Vagina (tissue), 2 donors: ENCODE data around the gene MMRN1. TPM values are rescaled to one million over a fixed set of nuclear protein-coding genes. Genes with fewer than 3 reads are reported as not detected.

Experiments
- DNase-seq, 2 donors: peaks; one replicate each; pipeline ENCODE4 v3.0.0-alpha.2; 2017; ENCODE audit errors: extremely low spot score in 2 of 2
- H3K27ac ChIP-seq: fragments of 200-600 bp; sonication (generic); one replicate; pipeline ENCODE4 v1.5.1; 2019
- H3K27me3 ChIP-seq: fragments of 200-600 bp; sonication (generic); one replicate; pipeline ENCODE4 v1.5.1; 2019
- H3K36me3 ChIP-seq, 2 donors: fragments of 200-600 bp; sonication (generic); one replicate each; pipeline ENCODE4 v1.5.1; 2017 to 2019
- H3K4me1 ChIP-seq: fragments of 200-600 bp; sonication (generic); one replicate; pipeline ENCODE4 v1.5.1; 2019
- H3K4me3 ChIP-seq, 2 donors: fragments of 200-600 bp; sonication (generic); 1 replicate in 1 of 2; 2 replicates in 1 of 2; pipeline ENCODE4 v1.5.1; 2016 to 2019
- H3K9me3 ChIP-seq: fragments of 200-600 bp; sonication (generic); one replicate; pipeline ENCODE4 v1.5.1; 2019
- POLR2A ChIP-seq, 2 donors: fragments of 450-650 bp; IDR thresholded peaks; one replicate each; pipeline ENCODE4 v1.6.1; 2017; ENCODE audit warnings: antibody characterized with exemption in 2 of 2, mild to moderate bottlenecking in 2 of 2, moderate library complexity in 2 of 2
- POLR2AphosphoS5 ChIP-seq, 2 donors: sonication (generic); formaldehyde crosslinking; IDR thresholded peaks; one replicate each; pipeline ENCODE4 v1.9.0; 2017; ENCODE audit warnings: antibody characterized with exemption in 2 of 2, mild to moderate bottlenecking in 2 of 2, low read depth in 1 of 2; ENCODE audit not compliant: insufficient read depth in 1 of 2
- intact Hi-C: fragments of 100-400 bp; cut with DNase I; formaldehyde crosslinking; loops from one replicate; pipeline ENCODE4 v1.15.1; 2023
- total RNA-seq: library from RNA; depleted of rRNA; stranded (reverse); fragments of >200 nt; gene quantifications from one replicate; pipeline ENCODE4 v1.2.3, GENCODE V29; 2016
- TF ChIP-seq, protein P1 (sequence below), 3 experiments: fragments of 450-650 bp in 2 of 3; fragments of 200-600 bp in 1 of 3; sonication (generic) in 1 of 3; IDR thresholded peaks; one replicate each; pipeline ENCODE4 v1.5.1; 2017 to 2019; ENCODE audit warnings: antibody characterized with exemption in 3 of 3, mild to moderate bottlenecking in 2 of 3, moderate library complexity in 2 of 3

MMRN1 gene
- total RNA-seq, 1 donor from 2014 or later, result 96.3 TPM

DNA sequence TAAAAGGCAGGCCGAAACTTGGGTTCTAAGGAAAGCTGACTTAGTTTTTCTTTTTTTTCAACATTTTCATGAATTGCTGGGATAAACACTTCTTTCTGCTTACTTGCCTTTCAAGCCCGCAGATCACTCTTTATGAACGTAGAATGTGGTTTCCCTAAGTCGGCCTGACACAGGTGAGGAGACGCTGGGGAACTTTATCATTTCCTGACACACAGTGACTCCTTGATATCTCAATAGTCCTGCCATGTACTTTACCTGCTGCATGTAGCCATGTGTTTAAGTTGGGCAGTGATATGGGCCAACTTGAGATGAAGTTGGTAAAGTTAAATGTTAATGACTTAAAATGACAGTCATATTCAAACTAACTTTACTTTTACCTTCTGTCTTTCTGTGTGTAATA is 31.1 kb upstream of the MMRN1 start:
- H3K27me3 ChIP-seq, result no peaks in the 10 kb centered on the region
- intact Hi-C loops, result no loop called here
- DNase-seq, result no peak
- no peaks in the 10 kb centered on the region for H3K36me3 ChIP-seq
- H3K4me1 ChIP-seq, result no peaks in the 10 kb centered on the region
- no peaks in the 10 kb centered on the region for H3K9me3 ChIP-seq
- no peak for TF ChIP-seq POLR2AphosphoS5 (IDR thresholded peaks at IDR 0.05; ENCODE audit: insufficient read depth in 1 of 2, low read depth in 1 of 2)
- no peak for TF ChIP-seq POLR2A (IDR thresholded peaks at IDR 0.05)
- TF ChIP-seq, protein P1, sequence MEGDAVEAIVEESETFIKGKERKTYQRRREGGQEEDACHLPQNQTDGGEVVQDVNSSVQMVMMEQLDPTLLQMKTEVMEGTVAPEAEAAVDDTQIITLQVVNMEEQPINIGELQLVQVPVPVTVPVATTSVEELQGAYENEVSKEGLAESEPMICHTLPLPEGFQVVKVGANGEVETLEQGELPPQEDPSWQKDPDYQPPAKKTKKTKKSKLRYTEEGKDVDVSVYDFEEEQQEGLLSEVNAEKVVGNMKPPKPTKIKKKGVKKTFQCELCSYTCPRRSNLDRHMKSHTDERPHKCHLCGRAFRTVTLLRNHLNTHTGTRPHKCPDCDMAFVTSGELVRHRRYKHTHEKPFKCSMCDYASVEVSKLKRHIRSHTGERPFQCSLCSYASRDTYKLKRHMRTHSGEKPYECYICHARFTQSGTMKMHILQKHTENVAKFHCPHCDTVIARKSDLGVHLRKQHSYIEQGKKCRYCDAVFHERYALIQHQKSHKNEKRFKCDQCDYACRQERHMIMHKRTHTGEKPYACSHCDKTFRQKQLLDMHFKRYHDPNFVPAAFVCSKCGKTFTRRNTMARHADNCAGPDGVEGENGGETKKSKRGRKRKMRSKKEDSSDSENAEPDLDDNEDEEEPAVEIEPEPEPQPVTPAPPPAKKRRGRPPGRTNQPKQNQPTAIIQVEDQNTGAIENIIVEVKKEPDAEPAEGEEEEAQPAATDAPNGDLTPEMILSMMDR (IDR thresholded peaks at IDR 0.05), result no peak
- H3K27ac ChIP-seq, result no peak overlapping the region
- H3K4me3 ChIP-seq, result no peak overlapping the region

DNA sequence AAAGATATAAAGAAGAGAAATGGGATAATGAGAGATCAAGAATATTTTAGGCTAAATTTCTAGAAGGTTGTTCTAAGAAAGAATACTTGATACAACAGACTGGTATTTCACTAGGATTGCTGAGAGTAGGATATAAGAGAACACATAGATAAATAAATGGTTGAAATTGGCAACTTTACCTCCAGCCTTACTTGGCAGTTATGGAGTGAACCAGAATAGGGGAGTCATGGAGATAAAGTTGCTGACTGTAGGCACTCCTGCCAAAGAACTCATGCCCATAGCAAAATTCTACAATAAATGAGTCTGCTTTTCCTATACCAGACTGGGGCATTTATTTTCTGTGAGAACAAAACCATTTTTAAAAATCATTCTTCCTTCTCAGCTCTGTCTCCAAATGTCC is 26.4 kb upstream of the MMRN1 start:
- no peaks in the 10 kb centered on the region for H3K9me3 ChIP-seq
- no peak overlapping the region for H3K4me3 ChIP-seq
- no peak overlapping the region for H3K27ac ChIP-seq
- no peaks in the 10 kb centered on the region for H3K27me3 ChIP-seq
- no peak for DNase-seq
- intact Hi-C loops, result no loop called here
- TF ChIP-seq, protein P1 (IDR thresholded peaks at IDR 0.05), result no peak
- TF ChIP-seq POLR2AphosphoS5 (IDR thresholded peaks at IDR 0.05; ENCODE audit: insufficient read depth in 1 of 2, low read depth in 1 of 2) (no peak), POLR2A (IDR thresholded peaks at IDR 0.05) (no peak)
- no peaks in the 10 kb centered on the region for H3K36me3 ChIP-seq
- no peaks in the 10 kb centered on the region for H3K4me1 ChIP-seq

- no peak overlapping the region for H3K4me3 ChIP-seq
- H3K27me3 ChIP-seq, result no peaks in the 10 kb centered on the region
- no peak overlapping the region for H3K27ac ChIP-seq
- H3K36me3 ChIP-seq, result no peaks in the 10 kb centered on the region
- no peak for DNase-seq
- intact Hi-C loops, result no loop called here
- H3K9me3 ChIP-seq, result no peaks in the 10 kb centered on the region
- H3K4me1 ChIP-seq, result no peaks in the 10 kb centered on the region
- no peak for TF ChIP-seq POLR2A (IDR thresholded peaks at IDR 0.05)
- TF ChIP-seq, protein P1 (IDR thresholded peaks at IDR 0.05), result peak in 2 of 3 experiments; percentile 32 to 40
Observed at GRCh38 chr4:89868999-89869589, 25.6 kb upstream of the MMRN1 start.

DNA sequence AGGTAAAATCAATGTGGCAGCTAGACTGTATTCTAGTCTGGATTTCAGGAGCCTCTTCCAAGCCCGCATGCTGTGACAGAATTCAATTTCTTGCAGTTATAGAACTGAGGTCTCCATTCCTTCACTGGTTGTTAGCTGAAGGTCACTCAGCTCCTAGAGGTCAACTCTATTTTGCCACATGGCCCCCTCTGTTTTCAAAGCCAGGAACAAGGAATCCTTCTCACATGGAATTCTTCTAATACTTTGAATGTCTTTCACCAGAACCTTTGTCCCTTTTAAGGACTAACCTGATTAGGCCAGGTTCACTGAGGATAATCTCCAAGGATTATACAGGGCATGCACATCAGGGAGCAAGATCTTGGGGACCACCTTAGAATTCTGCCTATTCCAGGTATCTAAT is 23.4 kb upstream of the MMRN1 start:
- intact Hi-C loops, result no loop called here
- no peak for DNase-seq
- TF ChIP-seq POLR2A (IDR thresholded peaks at IDR 0.05), result no peak
- Histone ChIP-seq H3K4me3 (no peak overlapping the region), H3K36me3 (no peaks in the 10 kb centered on the region), H3K4me1 (no peaks in the 10 kb centered on the region), H3K27me3 (no peaks in the 10 kb centered on the region), H3K27ac (no peak overlapping the region), H3K9me3 (no peaks in the 10 kb centered on the region)

GRCh38 chr4:89876548-89876947 is 18.1 kb upstream of the MMRN1 start:
- no peaks in the 10 kb centered on the region for H3K36me3 ChIP-seq
- H3K9me3 ChIP-seq, result no peaks in the 10 kb centered on the region
- TF ChIP-seq POLR2A (IDR thresholded peaks at IDR 0.05), result no peak
- TF ChIP-seq, protein P1 (IDR thresholded peaks at IDR 0.05), result no peak
- no peak for TF ChIP-seq POLR2AphosphoS5 (IDR thresholded peaks at IDR 0.05; ENCODE audit: insufficient read depth in 1 of 2, low read depth in 1 of 2)
- H3K27me3 ChIP-seq, result no peaks in the 10 kb centered on the region
- H3K4me3 ChIP-seq, result no peak overlapping the region
- no peak overlapping the region for H3K27ac ChIP-seq
- no peak for DNase-seq
- intact Hi-C loops, result no loop called here
- no peaks in the 10 kb centered on the region for H3K4me1 ChIP-seq
